ENCODE results near the gene MAP3K15.

MAP3K15 gene

DNA sequence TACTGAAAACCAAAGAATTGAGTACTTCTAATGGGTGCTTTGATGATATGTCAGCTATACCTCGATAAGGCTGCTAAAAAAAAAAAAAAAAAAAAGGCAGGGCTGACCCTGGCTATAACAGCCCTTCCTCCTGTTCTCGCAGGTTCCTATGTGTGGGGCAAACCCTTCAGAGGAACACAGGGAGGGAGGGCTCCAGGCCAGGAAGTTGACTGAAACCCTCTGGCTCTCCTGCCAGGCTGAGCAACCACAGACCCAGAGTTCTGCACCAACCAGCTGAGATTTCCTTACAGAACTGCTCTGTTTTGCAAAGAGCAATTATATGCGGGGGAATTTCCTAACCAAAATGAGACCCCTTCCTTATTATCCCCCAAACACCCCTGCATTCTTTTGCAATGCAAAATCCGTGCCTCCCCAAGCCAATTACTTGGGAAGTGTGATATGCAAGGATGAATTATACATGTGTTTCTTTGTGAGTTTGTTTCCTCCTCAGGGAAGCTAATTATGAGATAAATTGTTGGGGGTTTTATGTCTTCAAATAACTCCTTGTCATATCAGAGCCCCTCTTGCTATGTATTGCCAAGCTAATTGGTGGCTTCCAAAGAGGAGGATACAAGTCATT is 126.0 kb downstream of the MAP3K15 start:
- TF ChIP-seq CTCF (IDR thresholded peaks at IDR 0.05; ENCODE audit: insufficient read depth, low read length, poor library complexity, severe bottlenecking), result no peak
- no peak for DNase-seq (ENCODE audit: extremely low read depth, insufficient read length)
- no peak overlapping the region for H3K4me3 ChIP-seq (replicated peaks; ENCODE audit: low read depth, low read length)
- no peaks in the 10 kb centered on the region for H3K36me3 ChIP-seq (ENCODE audit: control insufficient read depth, insufficient read depth, low read length)
- H3K27me3 ChIP-seq (replicated peaks; ENCODE audit: control insufficient read depth, insufficient read depth, low read length), result peaks cover 2% of the 10 kb centered on the region

GRCh38 chrX:19388741-19389140 is 126.6 kb downstream of the MAP3K15 start:
- Histone ChIP-seq H3K27me3 (replicated peaks; ENCODE audit: control insufficient read depth, insufficient read depth, low read length) (peaks cover 2% of the 10 kb centered on the region), H3K36me3 (ENCODE audit: control insufficient read depth, insufficient read depth, low read length) (no peaks in the 10 kb centered on the region), H3K4me3 (replicated peaks; ENCODE audit: low read depth, low read length) (no peak overlapping the region)
- DNase-seq (ENCODE audit: extremely low read depth, insufficient read length), result no peak
- TF ChIP-seq CTCF (IDR thresholded peaks at IDR 0.05; ENCODE audit: insufficient read depth, low read length, poor library complexity, severe bottlenecking), result no peak

- Histone ChIP-seq H3K4me3 (replicated peaks; ENCODE audit: low read depth, low read length) (no peak overlapping the region), H3K36me3 (ENCODE audit: control insufficient read depth, insufficient read depth, low read length) (no peaks in the 10 kb centered on the region), H3K27me3 (replicated peaks; ENCODE audit: control insufficient read depth, insufficient read depth, low read length) (peaks cover 2% of the 10 kb centered on the region)
- no peak for DNase-seq (ENCODE audit: extremely low read depth, insufficient read length)
- TF ChIP-seq CTCF (IDR thresholded peaks at IDR 0.05; ENCODE audit: insufficient read depth, low read length, poor library complexity, severe bottlenecking), result no peak
Measured at GRCh38 chrX:19388064-19388679, 127.1 kb downstream of the MAP3K15 start.

GRCh38 chrX:19386679-19387078 is 128.6 kb downstream of the MAP3K15 start:
- no peaks in the 10 kb centered on the region for H3K36me3 ChIP-seq (ENCODE audit: control insufficient read depth, insufficient read depth, low read length)
- no peak for TF ChIP-seq CTCF (IDR thresholded peaks at IDR 0.05; ENCODE audit: insufficient read depth, low read length, poor library complexity, severe bottlenecking)
- H3K4me3 ChIP-seq (replicated peaks; ENCODE audit: low read depth, low read length), result no peak overlapping the region
- DNase-seq (ENCODE audit: extremely low read depth, insufficient read length), result no peak
- peaks cover 2% of the 10 kb centered on the region for H3K27me3 ChIP-seq (replicated peaks; ENCODE audit: control insufficient read depth, insufficient read depth, low read length)

DNA sequence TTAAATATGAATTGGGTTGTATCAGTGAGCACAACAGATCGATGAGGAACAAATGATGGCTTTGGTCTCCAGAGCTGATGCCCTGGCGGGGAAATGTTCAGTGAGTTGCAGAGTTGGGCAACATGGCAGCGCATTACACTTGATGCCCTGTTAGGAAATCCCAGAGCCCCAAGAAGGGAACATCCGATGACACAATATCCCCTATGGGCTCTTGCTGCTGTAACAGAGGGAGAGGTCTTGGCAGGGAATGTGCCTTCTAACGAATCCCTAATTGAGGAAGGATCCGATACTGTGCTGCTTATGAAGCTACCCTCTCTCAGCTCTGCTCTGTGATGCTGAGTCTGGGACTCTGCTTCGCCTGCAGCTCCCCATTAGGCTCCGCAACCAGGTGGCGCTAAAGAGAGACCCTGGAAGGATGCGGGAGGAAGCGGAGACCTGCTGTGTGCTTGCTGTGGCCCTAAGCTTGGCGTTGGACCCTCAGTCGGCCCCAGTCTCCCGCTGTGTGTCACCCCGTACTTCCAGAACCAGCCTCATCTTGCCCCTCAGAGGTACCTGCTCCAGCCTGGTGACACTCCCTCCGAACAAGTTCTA is 132.7 kb downstream of the MAP3K15 start:
- peak; percentile 78 for TF ChIP-seq CTCF (IDR thresholded peaks at IDR 0.05; ENCODE audit: insufficient read depth, low read length, poor library complexity, severe bottlenecking)
- peaks cover 2% of the 10 kb centered on the region for H3K27me3 ChIP-seq (replicated peaks; ENCODE audit: control insufficient read depth, insufficient read depth, low read length)
- peak; percentile 17 for DNase-seq (ENCODE audit: extremely low read depth, insufficient read length)
- H3K36me3 ChIP-seq (ENCODE audit: control insufficient read depth, insufficient read depth, low read length), result no peaks in the 10 kb centered on the region
- H3K4me3 ChIP-seq (replicated peaks; ENCODE audit: low read depth, low read length), result no peak overlapping the region

Measured in GM06990 (cell line).